ENCODE results near the gene TBC1D7.

Gene TBC1D7

DNA sequence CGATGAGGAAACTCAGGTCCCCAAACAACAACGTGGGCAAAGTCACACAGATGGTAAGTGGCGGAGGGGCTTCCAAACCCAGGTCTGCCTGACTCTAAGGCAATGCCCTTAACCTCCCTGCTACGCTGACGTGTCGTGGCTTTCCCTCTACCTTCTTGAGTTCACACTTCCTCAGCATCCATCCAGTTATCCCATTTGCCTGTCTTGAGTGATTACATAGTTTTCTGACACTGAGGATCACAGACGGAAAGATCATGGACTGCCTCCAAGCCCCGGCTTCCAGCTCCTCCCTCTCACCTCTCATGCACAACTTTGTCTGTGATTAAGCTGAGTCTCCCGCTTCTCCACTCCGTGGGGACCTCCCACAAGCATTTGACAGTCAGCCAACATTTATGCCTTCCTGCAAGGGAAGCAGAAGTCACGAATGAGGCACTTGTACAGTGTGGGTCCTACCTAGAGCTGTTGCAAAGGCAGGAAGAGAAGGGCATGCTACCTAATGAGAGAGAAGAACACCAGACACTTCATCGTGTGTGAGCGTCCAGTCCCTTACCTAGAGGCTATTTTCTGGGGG is 33.8 kb downstream of the TBC1D7 start:
- no peak for DNase-seq (ENCODE audit: low read depth in 2 of 2)

- no peak for DNase-seq (ENCODE audit: low read depth in 2 of 2)
Observed at GRCh38 chr6:13292774-13293173, 35.6 kb downstream of the TBC1D7 start.

DNA sequence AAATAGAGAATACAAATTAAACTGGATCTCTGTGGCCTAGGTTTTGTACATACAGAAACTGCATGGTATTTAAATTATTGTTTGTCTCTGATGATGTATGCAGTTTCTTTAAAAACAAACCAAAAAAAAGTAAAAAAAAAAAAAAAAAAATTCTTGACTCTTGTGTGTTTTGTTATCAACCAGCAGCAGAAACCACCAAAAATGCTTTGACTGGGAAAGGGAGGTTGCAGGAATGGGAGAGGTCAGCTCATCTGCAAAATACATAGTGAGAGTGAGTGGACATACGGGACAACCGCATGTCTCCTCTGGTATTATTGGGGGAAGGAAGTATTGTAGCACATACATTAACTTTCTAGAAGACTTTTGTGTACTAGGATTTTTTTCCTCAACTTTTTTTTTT is 38.0 kb downstream of the TBC1D7 start:
- no peak for DNase-seq (ENCODE audit: low read depth in 2 of 2)

DNA sequence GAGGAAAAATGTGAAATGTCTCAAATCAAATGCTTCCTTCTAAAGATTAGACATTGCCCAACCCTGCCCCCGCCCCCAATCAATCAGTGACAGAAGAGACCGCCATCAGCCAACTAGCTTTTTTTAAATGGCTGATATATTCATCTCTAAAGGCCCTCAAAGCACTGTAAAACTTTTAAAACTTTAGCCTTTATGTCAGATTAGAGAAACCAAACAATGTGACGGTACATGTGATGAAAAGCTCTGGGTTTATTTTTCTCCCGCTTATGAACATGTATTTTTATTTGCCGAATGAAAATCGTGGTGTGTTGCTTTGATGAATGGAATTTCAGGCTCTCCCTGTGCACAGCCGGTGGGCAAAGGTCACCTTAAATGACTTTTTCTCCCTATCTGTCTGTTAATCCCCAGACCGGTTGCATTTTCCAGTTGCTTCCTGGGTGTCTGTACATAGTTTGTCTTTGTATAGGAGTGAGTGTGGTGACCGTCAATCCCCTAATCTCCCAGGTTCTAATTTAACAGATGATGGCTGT is 38.5 kb downstream of the TBC1D7 start:
- DNase-seq (ENCODE audit: low read depth in 2 of 2), result no peak

- DNase-seq (ENCODE audit: low read depth in 2 of 2), result no peak
Observed at GRCh38 chr6:13288969-13289391, 39.4 kb downstream of the TBC1D7 start.

- no peak for DNase-seq (ENCODE audit: low read depth in 2 of 2)
Observed at GRCh38 chr6:13288481-13288880, 39.9 kb downstream of the TBC1D7 start.

- no peak for DNase-seq (ENCODE audit: low read depth in 2 of 2)
Observed at GRCh38 chr6:13287104-13287503, 41.2 kb downstream of the TBC1D7 start.

- DNase-seq (ENCODE audit: low read depth in 2 of 2), result no peak
Observed at GRCh38 chr6:13286181-13286580, 42.2 kb downstream of the TBC1D7 start.

DNA sequence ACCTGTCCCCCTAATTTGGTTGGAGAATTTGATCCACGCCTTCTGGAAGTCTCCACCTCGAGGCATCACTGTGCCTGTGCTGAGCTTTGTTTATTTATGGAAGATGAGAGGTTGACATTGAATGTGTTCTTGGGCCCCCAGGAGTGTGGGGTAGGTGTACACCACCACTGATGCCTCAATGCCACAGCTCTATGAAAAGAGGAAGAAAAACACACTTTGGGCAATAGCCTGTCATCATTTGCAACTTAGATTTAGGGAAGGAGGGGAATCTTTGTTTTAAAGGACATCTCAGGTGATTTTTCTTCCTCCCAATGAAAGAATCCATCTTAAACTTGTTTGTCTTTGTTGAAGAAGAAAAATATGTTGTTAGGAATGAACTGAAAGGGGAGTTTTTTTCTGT is 42.6 kb downstream of the TBC1D7 start:
- no peak for DNase-seq (ENCODE audit: low read depth in 2 of 2)

GRCh38 chr6:13284646-13285045 is 43.7 kb downstream of the TBC1D7 start:
- no peak for DNase-seq (ENCODE audit: low read depth in 2 of 2)

GRCh38 chr6:13283331-13283730 is 45.0 kb downstream of the TBC1D7 start:
- DNase-seq (ENCODE audit: low read depth in 2 of 2), result no peak

- DNase-seq (ENCODE audit: low read depth in 2 of 2), result no peak
Observed at GRCh38 chr6:13282393-13283069, 45.8 kb downstream of the TBC1D7 start.

GRCh38 chr6:13281686-13282085 is 46.7 kb downstream of the TBC1D7 start:
- no peak for DNase-seq (ENCODE audit: low read depth in 2 of 2)

GRCh38 chr6:13280254-13280653 is 48.1 kb downstream of the TBC1D7 start:
- DNase-seq (ENCODE audit: low read depth in 2 of 2), result no peak

DNA sequence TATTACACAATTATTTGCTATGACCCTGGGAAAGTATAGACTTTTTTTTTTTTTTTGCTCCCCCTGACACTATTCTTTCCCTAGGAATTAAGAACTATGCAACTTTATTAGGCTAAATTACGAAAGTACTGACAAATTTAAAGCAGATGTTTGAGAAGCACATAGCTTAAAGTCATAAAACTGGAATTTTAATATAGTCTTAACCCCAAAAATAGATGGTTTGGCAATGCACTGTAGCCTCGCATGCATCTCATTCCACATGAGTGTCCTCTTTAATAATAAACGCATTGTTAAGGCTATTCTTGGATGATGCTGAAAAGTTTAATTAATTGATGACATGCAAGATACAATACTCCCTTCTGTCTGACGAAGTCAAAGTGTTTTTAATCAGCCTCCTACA is 49.3 kb downstream of the TBC1D7 start:
- DNase-seq (ENCODE audit: low read depth in 2 of 2), result no peak

- no peak for DNase-seq (ENCODE audit: low read depth in 2 of 2)
Observed at GRCh38 chr6:13278164-13278563, 50.2 kb downstream of the TBC1D7 start.

DNA sequence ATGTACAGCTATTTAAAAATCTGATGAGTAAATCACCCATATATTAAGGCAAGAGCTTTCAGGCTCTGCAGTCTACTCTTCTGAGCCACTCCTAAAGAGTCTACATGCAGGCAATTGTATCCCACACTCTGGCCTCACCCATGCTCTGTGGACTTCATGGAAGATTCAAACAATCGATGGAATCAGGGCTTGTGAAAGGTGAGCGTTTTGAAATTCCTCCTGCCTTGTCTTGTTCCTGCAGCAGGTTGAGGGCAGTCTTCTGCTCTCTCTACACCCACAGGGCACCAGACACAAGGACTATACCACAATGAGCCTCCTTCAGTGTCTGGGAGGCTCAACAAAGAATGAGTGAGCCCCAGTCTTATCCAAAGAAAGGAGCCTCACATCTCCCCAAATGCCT is 51.1 kb downstream of the TBC1D7 start:
- no peak for DNase-seq (ENCODE audit: low read depth in 2 of 2)

DNA sequence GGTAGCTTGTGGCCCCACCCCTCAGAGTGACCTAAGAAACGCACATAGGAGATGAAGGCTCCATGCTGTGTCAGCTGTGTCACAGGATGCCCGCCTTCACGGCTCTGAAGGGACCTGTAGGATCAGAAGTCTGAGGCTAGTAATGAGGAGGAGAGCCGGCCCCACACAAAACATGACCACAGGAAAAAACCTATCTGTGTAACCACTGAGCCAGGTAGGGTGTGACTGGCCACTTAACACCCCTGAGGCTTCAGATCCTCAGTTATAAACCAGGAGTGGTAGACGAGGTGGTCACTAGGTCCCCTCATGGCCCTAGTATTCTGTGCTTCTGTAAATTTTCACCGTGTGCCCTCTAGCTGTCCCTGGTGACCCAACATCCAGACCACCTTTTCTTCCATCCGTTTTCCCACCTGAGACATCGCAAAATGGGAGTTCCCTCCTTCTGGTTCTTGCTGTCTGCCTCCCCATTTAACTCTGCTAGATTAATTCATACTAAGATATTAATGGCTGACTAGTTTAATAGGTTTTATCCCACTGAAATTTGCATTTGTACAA is 52.8 kb downstream of the TBC1D7 start:
- DNase-seq (ENCODE audit: low read depth in 2 of 2), result no peak

GRCh38 chr6:13274707-13275434 is 53.5 kb downstream of the TBC1D7 start:
- no peak for DNase-seq (ENCODE audit: low read depth in 2 of 2)

DNA sequence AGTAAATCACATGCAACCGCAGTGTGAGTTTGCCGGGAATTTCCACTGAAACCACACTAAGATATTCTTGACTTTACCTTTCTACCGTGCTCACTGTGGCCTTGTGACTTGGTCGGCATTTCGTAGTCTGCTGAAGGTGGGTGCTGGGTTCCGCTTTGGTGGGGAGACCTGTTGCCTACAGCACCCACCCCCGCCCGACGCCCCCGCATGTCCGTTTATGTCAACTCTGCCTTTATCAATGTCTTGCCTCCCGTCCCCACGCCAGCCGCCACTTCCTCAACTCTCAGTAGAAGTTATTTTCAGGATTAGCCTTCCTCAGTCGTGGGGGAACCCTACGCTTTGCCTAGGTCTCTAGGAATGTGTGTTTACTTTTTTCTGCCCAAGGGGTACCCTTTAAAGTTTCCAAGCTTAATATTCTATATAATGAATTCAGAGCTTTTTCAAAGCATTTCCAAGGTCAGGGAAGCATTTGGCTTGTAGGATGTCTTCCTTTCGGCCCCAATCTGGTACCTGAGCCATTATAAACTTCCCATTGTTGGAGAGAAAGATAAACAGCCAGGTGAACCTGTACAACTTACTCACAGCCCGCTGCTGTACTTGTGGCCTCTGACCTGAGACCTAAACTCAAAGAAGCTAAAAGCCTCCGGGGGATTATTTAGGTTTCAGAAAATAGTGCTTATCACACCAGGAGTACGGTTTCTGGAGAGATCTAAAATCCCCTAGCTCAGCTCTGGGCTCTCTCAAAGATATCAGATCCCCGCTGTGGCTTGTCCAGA is 54.2 kb downstream of the TBC1D7 start:
- DNase-seq (ENCODE audit: low read depth in 2 of 2), result peak; percentile 58 to 78

DNA sequence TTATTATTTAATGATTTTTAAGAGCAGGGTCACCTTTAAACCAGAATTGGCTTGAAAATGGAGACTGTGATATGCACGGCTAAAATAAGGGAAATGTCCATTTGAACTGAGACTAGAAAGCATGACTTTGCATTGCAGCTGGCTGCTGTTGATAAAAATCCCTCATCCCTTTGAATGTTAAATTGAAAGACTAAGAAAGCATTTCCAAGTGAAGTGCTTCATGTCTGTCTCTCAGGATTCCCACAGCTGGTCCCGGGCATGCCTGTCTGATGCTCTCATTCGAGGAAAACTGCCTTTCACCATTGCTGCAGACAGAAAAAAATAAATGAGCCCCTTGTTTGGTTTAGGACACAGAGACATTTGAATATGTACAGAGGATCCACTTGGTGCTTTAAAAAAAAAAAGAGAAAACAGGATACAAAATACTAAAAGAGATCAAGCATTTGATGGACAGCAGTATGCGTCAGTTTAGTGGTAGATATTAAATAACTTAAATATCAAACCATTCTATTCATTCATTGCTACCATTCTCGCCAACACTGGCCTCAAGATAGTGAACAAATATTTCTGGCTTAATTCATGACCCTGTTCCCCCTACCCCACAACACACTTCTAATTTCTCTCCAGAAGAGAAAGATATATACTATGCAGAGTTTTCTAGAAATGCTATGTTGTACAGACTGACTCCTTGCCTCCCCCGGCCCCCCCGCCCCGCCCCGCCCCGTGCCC is 55.0 kb downstream of the TBC1D7 start:
- no peak for DNase-seq (ENCODE audit: low read depth in 2 of 2)

Measured in activated CD8-positive, alpha-beta memory T cell treated with anti-CD3 and anti-CD28 coated beads for 4 hours (primary cell).